ENCODE results near the gene RNPC3.
"Not testable (repeated sequence)": the region's sequence is repeated elsewhere in the genome, so short reads cannot be mapped to it uniquely, and the experiment has no call there.

The RNPC3 gene

GRCh38 chr1:103561643-103562395 is 36.3 kb downstream of the RNPC3 start:
- no peak for DNase-seq

GRCh38 chr1:103563056-103563455 is 37.6 kb downstream of the RNPC3 start:
- no peak for DNase-seq

- DNase-seq = no peak
These were observed 44.0 kb downstream of the RNPC3 start for GRCh38 chr1:103569493-103569892.

GRCh38 chr1:103571289-103571688 is 45.8 kb downstream of the RNPC3 start, which contains the start of gene AMY2B:
AMY2B (plus strand) TSS chr1:103571589; CDS start chr1:103571603, 14 bp downstream.
- DNase-seq = not testable (repeated sequence)

- no peak for DNase-seq
These were observed 50.6 kb downstream of the RNPC3 start for GRCh38 chr1:103576065-103576464.

DNA sequence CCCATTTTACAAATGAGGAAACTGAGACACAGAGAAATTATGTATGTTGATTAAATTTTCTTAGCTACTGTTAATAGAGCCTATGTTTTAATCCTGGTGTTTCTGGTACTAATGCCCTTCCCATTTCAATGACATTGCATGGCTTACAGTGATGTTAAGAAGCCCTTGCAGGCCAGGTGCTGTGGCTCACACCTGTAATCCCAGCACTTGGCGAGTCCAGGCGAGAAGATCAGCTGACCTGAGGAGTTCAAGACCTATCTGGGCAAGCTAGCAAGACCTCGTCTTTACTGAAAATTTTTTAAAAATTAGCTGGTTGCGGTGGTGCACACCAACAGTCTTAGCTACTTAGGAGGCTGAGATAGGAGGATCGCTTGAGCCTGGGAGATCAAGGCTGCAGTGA is 51.3 kb downstream of the RNPC3 start:
- not testable (repeated sequence) for DNase-seq

DNA sequence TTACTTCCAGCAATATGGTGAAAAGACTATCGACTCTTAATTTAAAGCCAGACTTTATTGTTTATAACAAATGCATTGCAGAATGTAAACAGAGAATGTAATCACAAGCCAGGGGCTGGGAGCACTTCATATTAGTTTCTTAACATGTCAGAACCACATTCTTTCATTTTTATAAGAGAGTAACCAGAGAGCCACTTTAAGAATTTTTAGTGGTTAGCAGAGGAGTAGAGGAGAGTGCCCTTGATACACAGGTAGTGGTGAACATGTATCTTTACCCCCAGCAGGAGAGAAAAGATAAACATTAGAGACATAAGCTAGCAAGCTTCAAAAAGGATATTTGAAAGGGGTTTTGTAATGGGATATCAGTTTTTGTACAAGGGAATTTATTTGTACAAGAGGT is 57.0 kb downstream of the RNPC3 start:
- DNase-seq = no peak

GRCh38 chr1:103583887-103584286 is 58.4 kb downstream of the RNPC3 start:
- no peak for DNase-seq

DNA sequence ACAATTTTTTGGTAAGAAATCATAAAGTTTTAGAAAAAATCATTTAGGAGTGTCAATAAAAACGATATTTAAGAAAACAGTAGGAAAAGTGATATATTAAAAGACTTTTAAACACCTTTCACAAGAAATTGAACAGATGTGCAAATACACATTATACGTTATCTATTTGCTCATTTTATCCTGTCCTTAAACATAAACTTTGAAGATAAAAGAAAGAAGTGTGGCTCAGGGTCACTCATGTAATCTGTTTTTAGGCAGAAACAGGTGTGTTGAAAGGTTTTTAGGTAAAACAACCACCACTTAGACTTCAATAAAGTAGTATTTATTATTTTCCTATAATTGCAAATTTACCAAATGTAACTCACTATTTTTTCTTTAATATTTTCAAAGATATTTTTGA is 59.0 kb downstream of the RNPC3 start:
- DNase-seq = no peak

DNA sequence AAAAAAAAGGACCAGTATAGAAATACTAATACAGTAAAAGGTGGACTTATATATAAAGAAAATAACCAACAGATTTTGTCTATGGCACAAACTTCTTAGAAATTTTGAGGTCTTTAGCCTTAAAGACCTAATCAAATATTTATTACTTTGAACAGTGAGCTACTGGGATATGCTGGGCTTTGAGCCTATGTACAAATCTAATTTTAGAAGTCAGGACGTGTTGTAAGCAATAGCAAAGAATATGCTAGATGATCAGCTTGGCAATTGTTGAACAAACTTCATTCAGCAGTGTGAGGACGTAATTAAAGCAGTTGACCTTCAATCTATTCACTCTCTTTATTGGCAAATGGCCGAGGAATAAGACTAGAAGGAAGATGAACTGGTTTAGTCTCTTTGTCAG is 77.2 kb downstream of the RNPC3 start:
- not testable (repeated sequence) for DNase-seq
